ENCODE results near the gene ZNF785.

DNA sequence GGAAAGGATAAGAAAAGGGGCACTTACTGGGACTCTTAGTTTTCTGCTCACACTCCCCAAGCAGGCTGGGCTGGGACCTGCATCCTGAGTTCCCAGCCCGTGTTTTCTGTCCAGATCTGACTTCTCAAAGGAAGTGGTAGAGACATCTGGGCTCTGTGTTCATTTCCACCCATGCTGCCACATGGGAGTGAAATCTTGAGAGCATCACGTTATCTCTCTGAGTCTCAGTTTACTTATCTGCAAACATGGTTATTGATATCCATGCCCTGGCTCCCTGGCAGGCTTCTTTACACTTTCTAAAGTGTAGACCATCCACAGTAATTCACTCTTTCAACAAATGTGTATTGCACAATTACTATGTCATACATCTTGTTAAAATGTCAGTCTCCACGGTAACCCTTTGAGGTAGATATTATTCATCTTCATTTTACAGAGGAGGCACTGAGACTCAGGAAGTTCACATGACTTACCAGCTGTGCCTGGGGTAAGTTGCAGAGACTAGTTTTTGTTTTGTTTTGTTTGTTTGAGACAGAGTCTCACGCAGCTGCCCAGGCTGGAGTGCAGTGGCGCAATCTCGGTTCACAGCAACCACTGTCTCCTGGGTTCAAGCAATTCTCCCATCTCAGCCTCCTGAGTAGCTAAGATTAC is 17.4 kb downstream of the ZNF785 start:
- TF ChIP-seq CTCF (conservative IDR thresholded peaks at IDR 0.05; ENCODE audit: low read depth in 2 of 2), result no peak
- no peak for TF ChIP-seq EZH2phosphoT487 (IDR thresholded peaks at IDR 0.05; ENCODE audit: unreplicated experiment)
